Neuronal stem cell (in vitro differentiated cells): ENCODE data around the gene CACNA1A.
A peak's percentile ranks its signal among the peaks of the same experiment; 100 is the strongest.

Experiments used
- DNase-seq: peaks from one replicate; pipeline ENCODE4 v3.0.0-alpha.2; 2013; ENCODE audit warnings: low spot score
- H2AFZ ChIP-seq: one replicate; pipeline ENCODE4 v1.6.1; 2013; ENCODE audit warnings: mild to moderate bottlenecking, low read length, inconsistent platforms
- H2AK5ac ChIP-seq: 2 replicates; pipeline ENCODE4 v1.6.1; 2013; ENCODE audit warnings: low read depth, mild to moderate bottlenecking, inconsistent platforms, low read length, moderate library complexity, mixed read lengths
- H2BK120ac ChIP-seq: 2 replicates; pipeline ENCODE4 v1.6.1; 2013; ENCODE audit warnings: low read depth, mild to moderate bottlenecking, inconsistent platforms, low read length, moderate library complexity, mixed read lengths
- H2BK12ac ChIP-seq: one replicate; pipeline ENCODE4 v1.6.1; 2013; ENCODE audit warnings: low read length, inconsistent platforms
- H2BK15ac ChIP-seq: 2 replicates; pipeline ENCODE4 v1.6.1; 2013; ENCODE audit warnings: mild to moderate bottlenecking, low read length, inconsistent platforms, mixed read lengths
- H2BK5ac ChIP-seq: one replicate; pipeline ENCODE4 v1.6.1; 2013; ENCODE audit warnings: inconsistent platforms, mild to moderate bottlenecking, low read length, moderate library complexity
- H3K14ac ChIP-seq: one replicate; pipeline ENCODE4 v1.6.1; 2013; ENCODE audit warnings: low read length, inconsistent platforms
- H3K18ac ChIP-seq: 2 replicates; pipeline ENCODE4 v1.6.1; 2013; ENCODE audit warnings: low read length, inconsistent platforms
- H3K23ac ChIP-seq: 2 replicates; pipeline ENCODE4 v1.6.1; 2013; ENCODE audit warnings: low read depth, mild to moderate bottlenecking, mixed read lengths, low read length, inconsistent platforms; ENCODE audit not compliant: poor library complexity
- H3K27ac ChIP-seq: replicated peaks from 3 replicates; pipeline ENCODE4 v1.5.1; 2013; ENCODE audit warnings: low read length, inconsistent platforms
- H3K27me3 ChIP-seq, 3 experiments: 2 replicates each; pipeline ENCODE4 v1.6.1; 2013; ENCODE audit warnings: low read length in 3 of 3, mild to moderate bottlenecking in 2 of 3, inconsistent platforms in 1 of 3, low read depth in 1 of 3, mixed read lengths in 1 of 3, moderate library complexity in 1 of 3; ENCODE audit not compliant: control insufficient read depth in 3 of 3, insufficient read depth in 3 of 3
- H3K36me3 ChIP-seq, 2 donors: replicated peaks in 1 of 2; 2 replicates each; pipeline ENCODE4 v1.6.1; 2013; ENCODE audit warnings: low read length in 2 of 2; ENCODE audit not compliant: control insufficient read depth in 2 of 2, insufficient read depth in 2 of 2
- H3K4ac ChIP-seq: 2 replicates; pipeline ENCODE4 v1.6.1; 2013; ENCODE audit warnings: inconsistent platforms, mild to moderate bottlenecking, low read length, moderate library complexity
- H3K4me1 ChIP-seq, 2 donors: 1 replicate in 1 of 2; 2 replicates in 1 of 2; pipeline ENCODE4 v1.6.1; 2013; ENCODE audit warnings: low read length in 2 of 2, low read depth in 1 of 2; ENCODE audit not compliant: control insufficient read depth in 2 of 2, insufficient read depth in 1 of 2
- H3K4me2 ChIP-seq: one replicate; pipeline ENCODE4 v1.6.1; 2013; ENCODE audit warnings: mild to moderate bottlenecking, low read length, inconsistent platforms; ENCODE audit not compliant: insufficient read depth, poor library complexity, severe bottlenecking
- H3K4me3 ChIP-seq, 2 donors: 2 replicates each; pipeline ENCODE4 v1.5.1; 2013; ENCODE audit warnings: low read length in 2 of 2, mild to moderate bottlenecking in 2 of 2, inconsistent platforms in 1 of 2, moderate library complexity in 1 of 2
- H3K79me1 ChIP-seq: one replicate; pipeline ENCODE4 v1.6.1; 2013; ENCODE audit warnings: low read depth, mild to moderate bottlenecking, inconsistent platforms, low read length, moderate library complexity
- H3K9ac ChIP-seq: one replicate; pipeline ENCODE4 v1.6.1; 2013; ENCODE audit warnings: mild to moderate bottlenecking, low read depth, low read length, inconsistent platforms; ENCODE audit not compliant: poor library complexity
- H3K9me3 ChIP-seq, 2 donors: replicated peaks in 1 of 2; 2 replicates each; pipeline versions ENCODE3 to v1.6.1; 2013; ENCODE audit warnings: low read length in 2 of 2, mild to moderate bottlenecking in 2 of 2, inconsistent platforms in 1 of 2, low read depth in 1 of 2, mixed read lengths in 1 of 2, moderate library complexity in 1 of 2; ENCODE audit not compliant: control insufficient read depth in 2 of 2, insufficient read depth in 1 of 2
- H4K8ac ChIP-seq: one replicate; pipeline ENCODE4 v1.6.1; 2013; ENCODE audit warnings: low read depth, mild to moderate bottlenecking, inconsistent platforms, low read length, moderate library complexity
- H4K91ac ChIP-seq: one replicate; pipeline ENCODE4 v1.6.1; 2013; ENCODE audit warnings: low read length, low read depth, mild to moderate bottlenecking, inconsistent platforms; ENCODE audit not compliant: poor library complexity
- WGBS, 2 donors: extraction: QIAGEN DNeasy Blood & Tissue Kit; methylation state at CpG; one replicate each; pipeline ENCODE4 v1.1.7; 2013; ENCODE audit warnings: missing lambda C conversion rate in 2 of 2, mixed read lengths in 1 of 2; ENCODE audit not compliant: insufficient read length in 2 of 2, insufficient replicate concordance in 1 of 2; ENCODE audit errors: extremely low coverage in 2 of 2; 5-methylcytosine and 5-hydroxymethylcytosine counted together

The CACNA1A gene

GRCh38 chr19:13400296-13400695 is 106.0 kb downstream of the CACNA1A start:
- no peak overlapping the region for H2BK120ac ChIP-seq
- H3K4me1 ChIP-seq: peaks cover 0 to 6% of the 10 kb centered on the region in 2 donors
- H3K4me2 ChIP-seq: no peak overlapping the region
- no peak overlapping the region for H2AK5ac ChIP-seq
- no peak overlapping the region for H2BK15ac ChIP-seq
- no peaks in the 10 kb centered on the region for H3K9me3 ChIP-seq
- no peak overlapping the region for H2BK12ac ChIP-seq
- H3K23ac ChIP-seq: no peak overlapping the region
- no peak overlapping the region for H4K8ac ChIP-seq
- no peak overlapping the region for H3K14ac ChIP-seq
- no peak overlapping the region for H3K9ac ChIP-seq
- no peaks in the 10 kb centered on the region for H3K36me3 ChIP-seq
- no peaks in the 10 kb centered on the region for H3K79me1 ChIP-seq
- H3K27ac ChIP-seq: no peak overlapping the region
- DNase-seq: no peak
- H3K4ac ChIP-seq: no peak overlapping the region
- H3K27me3 ChIP-seq: peaks cover 0 to 2% (median 0%) of the 10 kb centered on the region in 3 experiments
- no peak overlapping the region for H3K4me3 ChIP-seq
- H4K91ac ChIP-seq: no peak overlapping the region
- H2AFZ ChIP-seq: no peak overlapping the region
- no peak overlapping the region for H3K18ac ChIP-seq
- H2BK5ac ChIP-seq: no peak overlapping the region

GRCh38 chr19:13399746-13400145 is 106.5 kb downstream of the CACNA1A start:
- Histone ChIP-seq H3K4ac (no peak overlapping the region), H2BK12ac (no peak overlapping the region), H4K91ac (no peak overlapping the region), H3K4me3 (no peak overlapping the region), H4K8ac (no peak overlapping the region), H3K4me2 (no peak overlapping the region), H2BK5ac (no peak overlapping the region), H2AK5ac (no peak overlapping the region), H3K27me3 (peaks cover 0 to 2% (median 0%) of the 10 kb centered on the region in 3 experiments), H3K23ac (no peak overlapping the region), H3K14ac (no peak overlapping the region), H3K36me3 (no peaks in the 10 kb centered on the region), H3K18ac (no peak overlapping the region), H3K9me3 (no peaks in the 10 kb centered on the region), H2AFZ (no peak overlapping the region), H2BK15ac (no peak overlapping the region), H3K9ac (no peak overlapping the region), H3K27ac (no peak overlapping the region), H3K4me1 (peaks cover 0 to 6% of the 10 kb centered on the region in 2 donors), H2BK120ac (no peak overlapping the region), H3K79me1 (no peaks in the 10 kb centered on the region)
- WGBS, 2 donors: no CpG with 5 or more reads among the region's 5 CpGs
- no peak for DNase-seq

- H3K27me3 ChIP-seq: peaks cover 0 to 2% (median 0%) of the 10 kb centered on the region in 3 experiments
- no peak overlapping the region for H3K14ac ChIP-seq
- H3K36me3 ChIP-seq: no peaks in the 10 kb centered on the region
- no peak overlapping the region for H3K4ac ChIP-seq
- no peak overlapping the region for H2AFZ ChIP-seq
- no peak overlapping the region for H3K4me2 ChIP-seq
- H3K23ac ChIP-seq: no peak overlapping the region
- no peak overlapping the region for H3K4me3 ChIP-seq
- no peak overlapping the region for H2BK15ac ChIP-seq
- no peak overlapping the region for H4K91ac ChIP-seq
- H3K9me3 ChIP-seq: no peaks in the 10 kb centered on the region
- H3K79me1 ChIP-seq: no peaks in the 10 kb centered on the region
- no peak overlapping the region for H2BK12ac ChIP-seq
- H3K4me1 ChIP-seq: peaks cover 0 to 4% of the 10 kb centered on the region in 2 donors
- H3K18ac ChIP-seq: no peak overlapping the region
- peak overlapping the region; percentile 3 for H3K27ac ChIP-seq
- no peak for DNase-seq
- H3K9ac ChIP-seq: no peak overlapping the region
- H4K8ac ChIP-seq: no peak overlapping the region
- H2BK5ac ChIP-seq: no peak overlapping the region
- H2BK120ac ChIP-seq: no peak overlapping the region
- no CpG with 5 or more reads among the region's 10 CpGs for WGBS, 2 donors
- H2AK5ac ChIP-seq: no peak overlapping the region
These were observed 107.2 kb downstream of the CACNA1A start for GRCh38 chr19:13398780-13399726.

- WGBS, 2 donors: no CpG with 5 or more reads among the region's 4 CpGs
- Histone ChIP-seq H3K79me1 (no peaks in the 10 kb centered on the region), H3K36me3 (no peaks in the 10 kb centered on the region), H3K4me1 (peaks cover 0 to 4% of the 10 kb centered on the region in 2 donors), H3K4me3 (no peak overlapping the region), H3K18ac (no peak overlapping the region), H3K27ac (no peak overlapping the region), H2AFZ (no peak overlapping the region), H3K4ac (no peak overlapping the region), H4K8ac (no peak overlapping the region), H2BK12ac (no peak overlapping the region), H3K14ac (no peak overlapping the region), H3K9me3 (no peaks in the 10 kb centered on the region), H2BK15ac (no peak overlapping the region), H4K91ac (no peak overlapping the region), H3K27me3 (peaks cover 0 to 2% (median 0%) of the 10 kb centered on the region in 3 experiments), H3K9ac (no peak overlapping the region), H2BK120ac (no peak overlapping the region), H2AK5ac (no peak overlapping the region), H3K4me2 (no peak overlapping the region), H2BK5ac (no peak overlapping the region), H3K23ac (no peak overlapping the region)
- DNase-seq: no peak
These were observed 108.1 kb downstream of the CACNA1A start for GRCh38 chr19:13398182-13398581.
